Measurements from ENCODE around the gene GSE1. TPM values are rescaled to one million over a fixed set of nuclear protein-coding genes. Genes with fewer than 3 reads are reported as not detected.
A peak's percentile ranks its signal among the peaks of the same experiment; 100 is the strongest.

GSE1 gene
- 23.9 TPM for total RNA-seq

GRCh38 chr16:85612801-85613603, at the start of gene GSE1:
GSE1 (plus strand) TSS chr16:85613322; CDS start chr16:85613392, 70 bp downstream.
- peak; percentile 58 for ATAC-seq

- peak; percentile 34 for ATAC-seq
Measured at GRCh38 chr16:85563515-85564276, 49.4 kb upstream of the GSE1 start.

GRCh38 chr16:85564277-85565051, 48.7 kb upstream of the GSE1 start:
- no peak for ATAC-seq

- no peak for ATAC-seq
Measured at GRCh38 chr16:85565340-85565739, 47.8 kb upstream of the GSE1 start.

GRCh38 chr16:85565801-85566526, 47.2 kb upstream of the GSE1 start:
- ATAC-seq, result no peak

- ATAC-seq, result no peak
Measured at GRCh38 chr16:85566561-85567100, 46.5 kb upstream of the GSE1 start.

GRCh38 chr16:85567101-85567866, 45.8 kb upstream of the GSE1 start:
- ATAC-seq, result no peak

GRCh38 chr16:85567935-85568334, 45.2 kb upstream of the GSE1 start:
- no peak for ATAC-seq

GRCh38 chr16:85568519-85568918, 44.6 kb upstream of the GSE1 start:
- ATAC-seq, result no peak

GRCh38 chr16:85569039-85569614, 44.0 kb upstream of the GSE1 start:
- ATAC-seq, result no peak

- no peak for ATAC-seq
Measured at GRCh38 chr16:85569615-85570212, 43.4 kb upstream of the GSE1 start.

- ATAC-seq, result peak; percentile 56
Measured at GRCh38 chr16:85570213-85570734, 42.8 kb upstream of the GSE1 start.

- ATAC-seq, result peak; percentile 26
Measured at GRCh38 chr16:85570735-85571562, 42.2 kb upstream of the GSE1 start.

GRCh38 chr16:85571563-85571812, 41.6 kb upstream of the GSE1 start:
- no peak for ATAC-seq

- no peak for ATAC-seq
Measured at GRCh38 chr16:85571813-85572619, 41.1 kb upstream of the GSE1 start.

GRCh38 chr16:85573045-85573695, 40.0 kb upstream of the GSE1 start:
- no peak for ATAC-seq

- ATAC-seq, result no peak
Measured at GRCh38 chr16:85573696-85574641, 39.2 kb upstream of the GSE1 start.

All from esophagus mucosa (tissue), 1 donor.